ENCODE measurements around the gene CDKN2B-AS1.

CDKN2B-AS1 gene

GRCh38 chr9:21982861-21983560, 11.6 kb upstream of the CDKN2B-AS1 start:
- peaks cover 47% of the 10 kb centered on the region for H3K4me1 ChIP-seq (ENCODE audit: control insufficient read depth, insufficient read depth, low read length, unreplicated experiment)
- no peak overlapping the region for H2AFZ ChIP-seq (ENCODE audit: low read length, unreplicated experiment)
- H3K27me3 ChIP-seq (ENCODE audit: insufficient read depth, low read length) = no peaks in the 10 kb centered on the region
- no peaks in the 10 kb centered on the region; the same call in 1 of the 2 replicates for H3K36me3 ChIP-seq (ENCODE audit: insufficient read depth, low read length)
- H3K4me3 ChIP-seq (ENCODE audit: low read depth, low read length) = no peak overlapping the region
- H3K79me2 ChIP-seq (ENCODE audit: control insufficient read depth, insufficient read depth, low read length, unreplicated experiment) = peaks cover 57% of the 10 kb centered on the region
- peak overlapping the region; percentile 32 for H3K27ac ChIP-seq (ENCODE audit: low read depth, low read length)

DNA sequence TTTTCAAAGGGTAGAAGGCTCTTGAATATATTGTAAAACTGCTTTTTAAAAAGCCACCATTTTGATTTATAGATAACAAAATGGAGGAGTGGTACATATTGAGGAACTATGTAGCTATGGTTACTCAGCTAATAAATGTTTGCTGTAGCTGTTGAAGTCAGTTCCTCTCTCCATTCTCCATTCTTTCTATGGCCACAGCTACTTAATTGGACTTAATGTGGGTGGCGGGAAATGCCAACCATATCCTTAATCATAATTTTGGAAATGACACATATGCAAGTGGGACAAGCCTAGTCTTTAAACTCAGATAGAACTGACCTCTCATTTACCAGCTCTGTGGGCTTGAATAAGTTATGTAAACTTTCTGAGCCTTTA, 11.0 kb upstream of the CDKN2B-AS1 start:
- Histone ChIP-seq H3K27ac (ENCODE audit: low read depth, low read length) (peak overlapping the region; percentile 32), H3K79me2 (ENCODE audit: control insufficient read depth, insufficient read depth, low read length, unreplicated experiment) (peaks cover 61% of the 10 kb centered on the region), H3K27me3 (ENCODE audit: insufficient read depth, low read length) (no peaks in the 10 kb centered on the region), H2AFZ (ENCODE audit: low read length, unreplicated experiment) (no peak overlapping the region), H3K4me1 (ENCODE audit: control insufficient read depth, insufficient read depth, low read length, unreplicated experiment) (peaks cover 49% of the 10 kb centered on the region), H3K36me3 (ENCODE audit: insufficient read depth, low read length) (no peaks in the 10 kb centered on the region; the same call in 1 of the 2 replicates), H3K4me3 (ENCODE audit: low read depth, low read length) (no peak overlapping the region)

GRCh38 chr9:21984101-21984500, 10.5 kb upstream of the CDKN2B-AS1 start:
- Histone ChIP-seq H3K4me1 (ENCODE audit: control insufficient read depth, insufficient read depth, low read length, unreplicated experiment) (peaks cover 48% of the 10 kb centered on the region), H3K27me3 (ENCODE audit: insufficient read depth, low read length) (no peaks in the 10 kb centered on the region), H3K4me3 (ENCODE audit: low read depth, low read length) (no peak overlapping the region), H3K36me3 (ENCODE audit: insufficient read depth, low read length) (no peaks in the 10 kb centered on the region; the same call in 1 of the 2 replicates), H2AFZ (ENCODE audit: low read length, unreplicated experiment) (no peak overlapping the region), H3K27ac (ENCODE audit: low read depth, low read length) (no peak overlapping the region), H3K79me2 (ENCODE audit: control insufficient read depth, insufficient read depth, low read length, unreplicated experiment) (peaks cover 61% of the 10 kb centered on the region)

DNA sequence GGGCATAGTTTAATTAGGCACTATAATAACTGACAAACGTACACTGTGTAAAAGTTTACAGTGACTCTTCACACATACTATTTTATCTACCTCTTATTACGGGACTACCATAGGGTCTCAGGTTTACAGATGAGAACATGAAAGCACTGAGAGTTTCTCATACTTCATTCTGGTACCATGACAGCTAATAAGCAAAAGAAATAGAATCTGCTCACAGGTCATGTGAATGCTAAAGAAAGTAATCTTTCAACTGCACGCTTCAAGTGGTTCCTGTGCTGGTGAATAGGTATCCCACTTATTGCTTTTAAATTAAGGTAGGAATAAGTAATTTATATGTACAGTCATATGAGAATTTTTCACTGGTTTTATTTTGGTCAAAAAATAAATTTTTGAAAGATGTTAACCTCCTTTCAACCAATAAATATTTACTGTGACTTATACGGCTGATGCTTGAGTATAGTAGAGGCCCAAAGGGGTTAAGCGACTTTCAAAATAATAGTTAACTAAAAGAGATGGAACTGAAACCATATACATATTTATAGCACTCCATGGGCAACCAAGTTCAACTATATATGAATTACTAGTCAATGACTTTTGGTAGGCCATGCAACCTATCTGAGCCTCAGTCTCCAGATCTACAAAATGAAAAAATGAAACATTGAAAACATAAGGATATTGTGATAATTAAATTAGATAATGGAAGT, 8.5 kb upstream of the CDKN2B-AS1 start:
- Histone ChIP-seq H3K27ac (ENCODE audit: low read depth, low read length) (peak overlapping the region; percentile 93), H3K36me3 (ENCODE audit: insufficient read depth, low read length) (peaks cover 10% of the 10 kb centered on the region; the same call in 1 of the 2 replicates), H3K27me3 (ENCODE audit: insufficient read depth, low read length) (no peaks in the 10 kb centered on the region), H3K4me3 (ENCODE audit: low read depth, low read length) (peak overlapping the region; percentile 78), H3K4me1 (ENCODE audit: control insufficient read depth, insufficient read depth, low read length, unreplicated experiment) (peaks cover 53% of the 10 kb centered on the region), H2AFZ (ENCODE audit: low read length, unreplicated experiment) (no peak overlapping the region), H3K79me2 (ENCODE audit: control insufficient read depth, insufficient read depth, low read length, unreplicated experiment) (peaks cover 71% of the 10 kb centered on the region)

GRCh38 chr9:21988056-21988990, 6.3 kb upstream of the CDKN2B-AS1 start:
- Histone ChIP-seq H3K4me3 (ENCODE audit: low read depth, low read length) (peak overlapping the region; percentile 78), H3K4me1 (ENCODE audit: control insufficient read depth, insufficient read depth, low read length, unreplicated experiment) (peaks cover 47% of the 10 kb centered on the region), H3K27ac (ENCODE audit: low read depth, low read length) (peak overlapping the region; percentile 93), H3K79me2 (ENCODE audit: control insufficient read depth, insufficient read depth, low read length, unreplicated experiment) (peaks cover 82% of the 10 kb centered on the region), H3K36me3 (ENCODE audit: insufficient read depth, low read length) (peaks cover 10% of the 10 kb centered on the region; the same call in 1 of the 2 replicates), H3K27me3 (ENCODE audit: insufficient read depth, low read length) (no peaks in the 10 kb centered on the region), H2AFZ (ENCODE audit: low read length, unreplicated experiment) (no peak overlapping the region)

GRCh38 chr9:21989440-21990189, 5.0 kb upstream of the CDKN2B-AS1 start:
- H3K27me3 ChIP-seq (ENCODE audit: insufficient read depth, low read length) = no peaks in the 10 kb centered on the region
- H2AFZ ChIP-seq (ENCODE audit: low read length, unreplicated experiment) = no peak overlapping the region
- H3K4me3 ChIP-seq (ENCODE audit: low read depth, low read length) = peak overlapping the region; percentile 97; the same call in 1 of the 2 replicates
- peaks cover 40% of the 10 kb centered on the region for H3K4me1 ChIP-seq (ENCODE audit: control insufficient read depth, insufficient read depth, low read length, unreplicated experiment)
- peak overlapping the region; percentile 46; the same call in 1 of the 2 replicates for H3K27ac ChIP-seq (ENCODE audit: low read depth, low read length)
- H3K79me2 ChIP-seq (ENCODE audit: control insufficient read depth, insufficient read depth, low read length, unreplicated experiment) = peaks cover 80% of the 10 kb centered on the region
- H3K36me3 ChIP-seq (ENCODE audit: insufficient read depth, low read length) = peaks cover 10% of the 10 kb centered on the region; the same call in 1 of the 2 replicates

- H3K36me3 ChIP-seq (ENCODE audit: insufficient read depth, low read length) = peaks cover 10% of the 10 kb centered on the region; the same call in 1 of the 2 replicates
- peak overlapping the region; percentile 57 for H2AFZ ChIP-seq (ENCODE audit: low read length, unreplicated experiment)
- peaks cover 79% of the 10 kb centered on the region for H3K79me2 ChIP-seq (ENCODE audit: control insufficient read depth, insufficient read depth, low read length, unreplicated experiment)
- no peaks in the 10 kb centered on the region for H3K27me3 ChIP-seq (ENCODE audit: insufficient read depth, low read length)
- peak overlapping the region; percentile 97 for H3K4me3 ChIP-seq (ENCODE audit: low read depth, low read length)
- peaks cover 35% of the 10 kb centered on the region for H3K4me1 ChIP-seq (ENCODE audit: control insufficient read depth, insufficient read depth, low read length, unreplicated experiment)
- H3K27ac ChIP-seq (ENCODE audit: low read depth, low read length) = peak overlapping the region; percentile 46
Observed at GRCh38 chr9:21991072-21991959, 3.3 kb upstream of the CDKN2B-AS1 start.

- Histone ChIP-seq H3K79me2 (ENCODE audit: control insufficient read depth, insufficient read depth, low read length, unreplicated experiment) (peaks cover 87% of the 10 kb centered on the region), H3K27me3 (ENCODE audit: insufficient read depth, low read length) (no peaks in the 10 kb centered on the region), H3K36me3 (ENCODE audit: insufficient read depth, low read length) (peaks cover 10% of the 10 kb centered on the region; the same call in 1 of the 2 replicates), H3K4me3 (ENCODE audit: low read depth, low read length) (peak overlapping the region; percentile 97), H3K27ac (ENCODE audit: low read depth, low read length) (peak overlapping the region; percentile 81), H2AFZ (ENCODE audit: low read length, unreplicated experiment) (no peak overlapping the region), H3K4me1 (ENCODE audit: control insufficient read depth, insufficient read depth, low read length, unreplicated experiment) (peaks cover 35% of the 10 kb centered on the region)
Observed at GRCh38 chr9:21993007-21993406, 1.6 kb upstream of the CDKN2B-AS1 start.

- peak within 1 kb of the TSS; percentile 75 for H2AFZ ChIP-seq (ENCODE audit: low read length, unreplicated experiment)
- H3K27me3 ChIP-seq (ENCODE audit: insufficient read depth, low read length) = no peaks in the 10 kb centered on the region
- H3K4me1 ChIP-seq (ENCODE audit: control insufficient read depth, insufficient read depth, low read length, unreplicated experiment) = peaks cover 30% of the 10 kb centered on the region
- peak within 1 kb of the TSS; percentile 97 for H3K4me3 ChIP-seq (ENCODE audit: low read depth, low read length)
- peaks cover 83% of the 10 kb centered on the region for H3K79me2 ChIP-seq (ENCODE audit: control insufficient read depth, insufficient read depth, low read length, unreplicated experiment)
- peaks cover 10% of the 10 kb centered on the region; the same call in 1 of the 2 replicates for H3K36me3 ChIP-seq (ENCODE audit: insufficient read depth, low read length)
- peak within 1 kb of the TSS; percentile 86 for H3K27ac ChIP-seq (ENCODE audit: low read depth, low read length)
Observed at GRCh38 chr9:21993893-21994555, 567 bp upstream of the CDKN2B-AS1 start, which contains the start of gene CDKN2A. TSS of gene CDKN2A (minus strand) at chr9:21994392.
